ENCODE results near the gene VAPB.

Gene VAPB

GRCh38 chr20:58486207-58486606 is 97.2 kb downstream of the VAPB start:
- no peak for DNase-seq

- no peak for DNase-seq
These were observed 103.2 kb downstream of the VAPB start for GRCh38 chr20:58492074-58492718.

GRCh38 chr20:58492795-58493524 is 103.9 kb downstream of the VAPB start:
- no peak for DNase-seq

GRCh38 chr20:58494923-58495622 is 106.0 kb downstream of the VAPB start:
- no peak for DNase-seq

GRCh38 chr20:58495623-58496428 is 106.8 kb downstream of the VAPB start:
- DNase-seq = no peak

- no peak for DNase-seq
These were observed 107.4 kb downstream of the VAPB start for GRCh38 chr20:58496429-58496769.

GRCh38 chr20:58497076-58497641 is 108.1 kb downstream of the VAPB start:
- DNase-seq = no peak

- no peak for DNase-seq
These were observed 108.9 kb downstream of the VAPB start for GRCh38 chr20:58497724-58498469.

GRCh38 chr20:58498470-58499068 is 109.5 kb downstream of the VAPB start:
- DNase-seq = no peak

GRCh38 chr20:58500256-58500655 is 111.2 kb downstream of the VAPB start:
- no peak for DNase-seq

Data from NK-92 treated with Interleukin-12 subunit alpha and Interleukin-12 subunit beta, amount 100 ng/mL, for 24 hours (cell line).